Activated T-helper 2 cell treated with anti-CD3 and anti-CD28 coated beads, Interferon-gamma antibody, Interleukin-2, Interleukin-4, amounts not matched to agents 10 μg/mL and 5 μg/mL and 100 μg/mL, durations not matched to agents 14 hours and 24 hours and 36 hours (primary cell): Measurements from ENCODE around the gene SLC6A16. TPM values are rescaled to one million over a fixed set of nuclear protein-coding genes. Genes with fewer than 3 reads are reported as not detected.

Experiments
- DNase-seq: peaks from one replicate; pipeline ENCODE4 v3.0.0; 2021; ENCODE audit warnings: low spot score
- H3K27ac Mint-ChIP-seq: one replicate; pipeline ENCODE4 v1.8.0; 2021; ENCODE audit warnings: mixed read lengths
- H3K27me3 Mint-ChIP-seq: one replicate; pipeline ENCODE4 v1.8.0; 2021; ENCODE audit warnings: low read depth, mixed read lengths
- H3K36me3 Mint-ChIP-seq: one replicate; pipeline ENCODE4 v1.8.0; 2021; ENCODE audit warnings: low read depth, mixed read lengths
- H3K4me1 Mint-ChIP-seq: one replicate; pipeline ENCODE4 v1.8.0; 2021; ENCODE audit warnings: low read depth, mixed read lengths
- H3K4me3 Mint-ChIP-seq: one replicate; pipeline ENCODE4 v1.8.0; 2021; ENCODE audit warnings: low read depth, mild to moderate bottlenecking, moderate library complexity, mixed read lengths
- H3K9me3 Mint-ChIP-seq: one replicate; pipeline ENCODE4 v1.8.0; 2021; ENCODE audit warnings: mixed read lengths
- intact Hi-C: fragments of 100-400 bp; cut with micrococcal nuclease; formaldehyde crosslinking; loops from one replicate; pipeline ENCODE4 v1.15.1; 2023
- total RNA-seq: library from RNA; stranded (reverse); gene quantifications from 2 replicates; pipeline ENCODE4 v1.2.3, GENCODE V29; 2022

SLC6A16 gene
- total RNA-seq, 1 donor from 2014 or later, result 1.3 TPM

DNA sequence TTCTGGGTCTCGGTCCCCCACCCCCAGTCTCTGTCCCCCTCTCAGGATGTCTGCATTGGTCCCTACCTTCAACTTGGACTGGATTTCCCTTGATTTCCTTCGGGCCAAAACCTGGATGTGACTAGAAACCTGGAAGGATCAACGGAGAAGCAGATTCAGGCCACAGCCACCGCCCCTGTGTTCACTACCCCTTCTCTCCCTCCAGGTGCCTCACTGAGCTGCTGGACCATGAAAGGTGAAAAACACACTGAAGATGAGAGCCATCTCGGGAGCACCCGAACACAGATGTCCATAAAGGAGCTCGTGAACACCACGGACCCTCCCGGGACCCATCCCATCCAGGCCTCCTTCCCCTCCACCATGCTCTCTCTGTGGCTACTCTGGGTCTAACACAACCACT, 32.2 kb upstream of the SLC6A16 start:
- no peaks in the 10 kb centered on the region for H3K36me3 Mint-ChIP-seq
- intact Hi-C loops, result no loop called here

GRCh38 chr19:49356382-49356781, 31.4 kb upstream of the SLC6A16 start:
- Mint-ChIP-seq H3K4me3 (no peak overlapping the region), H3K9me3 (no peaks in the 10 kb centered on the region), H3K36me3 (no peaks in the 10 kb centered on the region), H3K27ac (no peak overlapping the region), H3K4me1 (peaks cover 4% of the 10 kb centered on the region), H3K27me3 (peaks cover 37% of the 10 kb centered on the region)
- DNase-seq, result no peak
- intact Hi-C loops, result no loop called here

More for the DNA sequence above, 32.2 kb upstream of the SLC6A16 start:
- H3K4me1 Mint-ChIP-seq, result peaks cover 6% of the 10 kb centered on the region
- DNase-seq, result no peak
- H3K4me3 Mint-ChIP-seq, result no peak overlapping the region
- H3K9me3 Mint-ChIP-seq, result no peaks in the 10 kb centered on the region
- H3K27ac Mint-ChIP-seq, result no peak overlapping the region
- H3K27me3 Mint-ChIP-seq, result peaks cover 44% of the 10 kb centered on the region

DNA sequence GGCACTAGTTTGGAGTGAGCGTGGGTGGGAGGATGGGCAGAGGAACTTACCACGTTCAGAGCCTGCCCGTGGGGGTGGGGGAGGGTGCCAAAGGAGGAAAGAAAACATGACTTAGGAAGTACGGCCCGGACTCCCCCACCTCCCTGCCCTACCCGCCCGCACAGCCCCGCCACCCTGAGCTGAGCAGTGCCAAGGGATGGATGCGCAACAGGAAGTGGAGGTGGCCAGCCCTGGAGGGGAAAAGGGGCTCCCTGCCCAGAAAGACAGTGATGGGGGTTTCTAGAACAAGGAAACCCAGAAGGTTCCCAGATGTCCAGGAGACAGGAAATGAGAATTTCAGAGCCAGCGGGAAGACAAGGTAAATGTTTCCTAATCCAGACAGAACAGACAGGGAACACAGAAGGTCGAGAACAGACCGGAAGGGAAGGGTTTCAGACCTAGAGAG, 30.9 kb upstream of the SLC6A16 start:
- no peak for DNase-seq
- Mint-ChIP-seq H3K27ac (no peak overlapping the region), H3K9me3 (no peaks in the 10 kb centered on the region)

DNA sequence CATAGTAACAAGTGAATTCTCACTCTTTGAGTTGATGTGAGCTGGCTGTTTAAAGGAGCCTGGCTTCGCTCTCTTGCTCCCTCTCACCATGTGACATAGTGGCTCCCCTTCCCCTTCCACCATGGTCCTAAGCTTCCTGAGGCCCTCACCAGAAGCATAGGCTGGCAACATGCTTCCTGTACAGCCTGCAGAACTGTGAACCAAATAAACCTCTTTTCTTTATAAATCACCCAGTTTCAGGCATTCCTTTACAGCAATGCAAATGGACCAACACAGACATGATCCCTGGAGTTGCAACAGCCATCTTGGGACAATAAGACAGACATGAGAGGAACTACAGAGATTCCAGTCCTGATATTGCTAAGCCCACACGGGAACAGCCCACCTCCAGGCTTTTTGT, 24.6 kb upstream of the SLC6A16 start:
- intact Hi-C loops, result no loop called here
- DNase-seq, result no peak
- no peaks in the 10 kb centered on the region for H3K4me1 Mint-ChIP-seq
- H3K4me3 Mint-ChIP-seq, result no peak overlapping the region
- no peaks in the 10 kb centered on the region for H3K9me3 Mint-ChIP-seq
- peaks cover 7% of the 10 kb centered on the region for H3K27me3 Mint-ChIP-seq
- no peaks in the 10 kb centered on the region for H3K36me3 Mint-ChIP-seq
- H3K27ac Mint-ChIP-seq, result no peak overlapping the region

More for the DNA sequence above, 30.9 kb upstream of the SLC6A16 start:
- H3K27me3 Mint-ChIP-seq, result peaks cover 35% of the 10 kb centered on the region
- H3K4me3 Mint-ChIP-seq, result no peak overlapping the region
- no peaks in the 10 kb centered on the region for H3K36me3 Mint-ChIP-seq
- H3K4me1 Mint-ChIP-seq, result peaks cover 2% of the 10 kb centered on the region
- intact Hi-C loops, result no loop called here

DNA sequence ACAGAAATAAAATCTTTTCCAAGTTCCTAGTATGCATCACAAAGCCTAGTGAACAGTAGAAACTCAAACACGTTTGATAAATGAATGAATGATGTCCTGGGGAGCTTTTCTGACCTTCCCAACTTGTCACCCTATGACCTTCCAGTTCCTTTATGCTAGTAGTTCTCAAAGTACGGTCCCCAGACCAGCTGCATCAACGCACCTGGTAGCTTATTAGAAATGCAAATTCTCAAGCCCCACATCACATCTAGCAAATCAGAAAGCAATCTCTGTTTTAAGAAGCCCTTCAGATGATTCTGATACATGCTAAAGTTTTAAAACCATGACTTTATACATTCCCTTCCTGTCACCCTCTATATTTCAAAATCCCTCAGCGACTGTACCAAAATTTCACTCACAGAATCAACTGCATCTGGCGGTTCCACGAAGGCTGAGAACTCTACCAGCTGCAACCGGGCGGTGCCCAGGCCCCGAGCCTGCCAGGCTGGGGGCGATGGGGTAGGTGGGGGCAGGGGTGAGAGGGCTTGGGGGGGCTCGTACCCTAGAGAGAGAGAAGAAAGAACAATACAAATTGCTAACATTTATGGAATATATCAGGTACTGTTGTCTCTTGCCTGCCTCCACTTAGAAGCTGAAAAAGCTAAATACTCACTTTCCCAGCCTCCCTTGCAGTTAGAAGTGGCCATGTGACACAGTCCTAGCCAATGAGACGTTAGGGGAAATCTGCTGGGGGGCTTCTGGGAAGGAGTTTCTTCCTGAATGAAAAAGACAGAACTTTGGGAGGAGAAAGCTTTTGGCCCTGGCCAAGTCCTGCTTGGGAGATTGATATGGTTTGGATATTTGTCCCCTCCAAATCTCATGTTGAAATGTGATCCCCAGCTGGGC, 23.6 kb upstream of the SLC6A16 start:
- H3K4me3 Mint-ChIP-seq, result no peak overlapping the region
- H3K27me3 Mint-ChIP-seq, result peaks cover 5% of the 10 kb centered on the region
- intact Hi-C loops, result no loop called here
- H3K36me3 Mint-ChIP-seq, result no peaks in the 10 kb centered on the region
- no peaks in the 10 kb centered on the region for H3K9me3 Mint-ChIP-seq
- no peak overlapping the region for H3K27ac Mint-ChIP-seq
- DNase-seq, result no peak
- no peaks in the 10 kb centered on the region for H3K4me1 Mint-ChIP-seq

- H3K4me3 Mint-ChIP-seq, result no peak overlapping the region
- H3K36me3 Mint-ChIP-seq, result no peaks in the 10 kb centered on the region
- no peak for DNase-seq
- peaks cover 2% of the 10 kb centered on the region for H3K27me3 Mint-ChIP-seq
- H3K27ac Mint-ChIP-seq, result no peak overlapping the region
- no peaks in the 10 kb centered on the region for H3K4me1 Mint-ChIP-seq
- H3K9me3 Mint-ChIP-seq, result no peaks in the 10 kb centered on the region
- intact Hi-C loops, result no loop called here
Measured at GRCh38 chr19:49347835-49348234, 22.8 kb upstream of the SLC6A16 start.

- H3K36me3 Mint-ChIP-seq, result no peaks in the 10 kb centered on the region
- H3K27ac Mint-ChIP-seq, result no peak overlapping the region
- H3K4me1 Mint-ChIP-seq, result no peaks in the 10 kb centered on the region
- H3K9me3 Mint-ChIP-seq, result no peaks in the 10 kb centered on the region
- intact Hi-C loops, result no loop called here
- no peak overlapping the region for H3K4me3 Mint-ChIP-seq
- no peak for DNase-seq
- peaks cover 2% of the 10 kb centered on the region for H3K27me3 Mint-ChIP-seq
Measured at GRCh38 chr19:49347191-49347590, 22.2 kb upstream of the SLC6A16 start.

DNA sequence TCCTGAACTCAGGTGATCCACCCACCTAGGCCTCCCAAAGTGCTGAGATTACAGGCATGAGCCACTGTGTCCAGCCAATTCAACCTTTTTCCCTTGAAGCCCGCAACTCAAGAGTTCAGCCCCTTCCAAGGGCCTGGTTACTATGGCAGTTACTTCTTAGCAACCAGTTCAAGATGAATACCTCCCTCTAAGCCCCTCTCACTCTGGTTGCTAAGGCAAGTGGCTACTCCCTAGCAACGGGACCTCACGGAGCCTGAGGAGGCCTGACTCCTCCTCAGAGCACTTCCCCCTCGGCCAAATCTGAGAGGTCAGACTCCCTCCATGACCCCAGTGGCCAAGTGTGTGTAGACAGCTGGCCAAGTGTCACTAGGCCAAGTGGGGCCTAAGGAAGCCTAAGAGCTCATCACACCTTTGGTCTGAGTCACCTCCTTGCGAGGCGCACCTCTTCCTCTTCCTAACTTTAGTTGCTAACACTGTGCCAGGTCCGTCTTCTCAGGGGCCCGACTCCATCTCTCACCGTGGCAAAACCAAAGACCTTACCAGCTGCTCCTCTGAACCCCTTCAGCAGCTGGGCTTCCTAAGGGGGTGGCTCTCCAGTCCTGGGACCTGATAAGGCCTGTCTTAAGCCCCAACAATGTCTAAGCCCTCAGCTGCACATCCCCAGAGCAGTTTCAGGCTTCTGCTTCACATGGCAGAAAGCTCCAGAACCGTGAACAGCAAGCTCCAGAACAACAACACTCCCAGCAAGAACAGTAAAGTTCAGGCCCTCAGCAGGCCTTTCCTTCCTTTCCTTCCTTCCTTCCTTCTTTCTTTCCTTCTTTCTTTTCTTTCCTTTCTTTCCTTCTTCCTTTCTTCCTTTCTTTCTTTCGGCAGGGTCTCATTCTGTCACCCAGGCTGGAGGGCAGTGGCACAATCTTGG, 19.8 kb upstream of the SLC6A16 start:
- no peak overlapping the region for H3K4me3 Mint-ChIP-seq
- H3K27me3 Mint-ChIP-seq, result no peaks in the 10 kb centered on the region
- H3K9me3 Mint-ChIP-seq, result no peaks in the 10 kb centered on the region
- DNase-seq, result no peak
- peaks cover 3% of the 10 kb centered on the region for H3K4me1 Mint-ChIP-seq
- intact Hi-C loops, result no loop called here
- peaks cover 9% of the 10 kb centered on the region for H3K36me3 Mint-ChIP-seq
- H3K27ac Mint-ChIP-seq, result no peak overlapping the region

DNA sequence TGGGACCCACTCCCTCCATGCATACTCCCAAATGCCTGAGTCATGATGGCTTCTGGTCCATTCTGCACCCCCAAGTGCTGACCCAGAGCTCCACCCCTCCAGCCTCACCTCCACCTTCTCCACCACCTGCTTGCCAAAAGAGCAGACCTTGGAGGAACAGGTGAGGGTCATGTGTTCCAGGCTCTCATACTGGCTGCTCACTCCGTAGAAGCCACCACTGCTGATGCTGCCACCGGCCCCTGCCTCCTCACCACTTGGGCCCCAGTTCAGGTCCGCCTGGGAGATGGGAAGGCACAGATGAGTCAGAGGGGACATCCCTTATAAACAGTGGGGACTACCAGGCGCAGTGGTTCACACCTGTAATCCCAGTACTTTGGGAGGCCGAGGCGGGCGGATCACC, 18.1 kb upstream of the SLC6A16 start:
- Mint-ChIP-seq H3K27ac (no peak overlapping the region), H3K4me1 (peaks cover 8% of the 10 kb centered on the region), H3K9me3 (no peaks in the 10 kb centered on the region), H3K27me3 (no peaks in the 10 kb centered on the region), H3K36me3 (peaks cover 22% of the 10 kb centered on the region), H3K4me3 (no peak overlapping the region)
- intact Hi-C loops, result no loop called here
- no peak for DNase-seq

GRCh38 chr19:49342291-49342721, 17.3 kb upstream of the SLC6A16 start:
- DNase-seq, result no peak
- no peak overlapping the region for H3K27ac Mint-ChIP-seq
- intact Hi-C loops, result no loop called here
- peaks cover 13% of the 10 kb centered on the region for H3K4me1 Mint-ChIP-seq
- peaks cover 30% of the 10 kb centered on the region for H3K36me3 Mint-ChIP-seq
- no peaks in the 10 kb centered on the region for H3K27me3 Mint-ChIP-seq
- no peaks in the 10 kb centered on the region for H3K9me3 Mint-ChIP-seq
- H3K4me3 Mint-ChIP-seq, result no peak overlapping the region

DNA sequence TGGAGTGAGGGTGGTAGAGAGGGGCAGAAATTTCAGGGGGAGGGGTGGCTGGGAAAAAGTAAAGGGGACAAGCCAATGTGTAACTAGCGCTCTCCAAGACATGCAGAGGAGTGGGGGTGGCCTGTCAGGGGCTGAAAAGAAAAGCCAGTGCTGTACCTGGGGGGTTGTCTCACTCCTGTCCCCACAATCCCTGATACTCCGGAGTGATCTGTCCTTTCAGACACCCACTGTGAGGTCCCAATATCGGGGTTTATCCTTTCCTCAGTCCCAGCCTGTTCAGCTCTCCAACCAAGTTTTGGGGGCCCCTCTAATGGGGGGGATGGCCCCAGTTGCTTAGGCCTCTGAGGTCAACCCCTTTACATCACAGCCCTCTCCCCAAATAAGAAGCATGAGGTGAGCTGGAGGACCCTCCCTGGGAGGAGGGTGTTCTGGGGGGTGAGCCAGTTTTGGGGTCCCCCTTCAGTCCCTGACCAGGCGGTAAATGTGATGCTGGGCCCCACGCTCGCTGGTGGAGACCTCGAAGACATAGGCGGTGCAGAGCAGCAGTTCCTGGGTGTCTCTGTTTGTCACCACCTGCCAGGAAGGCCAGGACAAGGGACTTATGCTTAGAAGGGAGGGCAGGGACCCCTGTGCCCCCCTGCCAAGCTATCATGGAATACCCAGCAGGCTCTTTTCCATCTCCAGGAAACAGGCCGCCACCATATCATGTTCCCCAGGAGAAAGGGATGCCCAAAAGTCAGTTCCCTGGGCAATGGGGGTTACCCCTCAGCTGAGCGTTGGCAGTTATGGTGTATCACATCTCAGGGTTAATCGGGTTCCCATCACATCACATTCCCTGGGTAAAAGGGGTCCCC, 16.1 kb upstream of the SLC6A16 start:
- intact Hi-C loops, result no loop called here
- Mint-ChIP-seq H3K27ac (no peak overlapping the region), H3K27me3 (no peaks in the 10 kb centered on the region), H3K4me3 (no peak overlapping the region), H3K36me3 (peaks cover 37% of the 10 kb centered on the region), H3K9me3 (no peaks in the 10 kb centered on the region), H3K4me1 (peaks cover 22% of the 10 kb centered on the region)
- no peak for DNase-seq
